Adrenal gland (tissue), 5 donors: ENCODE measurements around the gene CISH.

ENCODE experiments used
- POLR2A ChIP-seq, 2 donors: fragments of 450-650 bp; IDR thresholded peaks; one replicate each; pipeline ENCODE4 v1.6.1; 2017; ENCODE audit warnings: antibody characterized with exemption in 2 of 2, mild to moderate bottlenecking in 2 of 2, moderate library complexity in 1 of 2
- TF ChIP-seq, protein P1 (sequence below), 6 experiments: fragments of 450-650 bp in 4 of 6; fragments of 200-600 bp in 2 of 6; sonication (generic) in 1 of 6; IDR thresholded peaks; 1 replicate in 5 of 6; 2 replicates in 1 of 6; pipeline versions ENCODE4 v1.5.1 to v1.8.0; 2016 to 2021; ENCODE audit warnings: antibody characterized with exemption in 6 of 6, mild to moderate bottlenecking in 2 of 6, moderate library complexity in 1 of 6
- donor health status: DM: no; HTN: no; CAD: no.

DNA sequence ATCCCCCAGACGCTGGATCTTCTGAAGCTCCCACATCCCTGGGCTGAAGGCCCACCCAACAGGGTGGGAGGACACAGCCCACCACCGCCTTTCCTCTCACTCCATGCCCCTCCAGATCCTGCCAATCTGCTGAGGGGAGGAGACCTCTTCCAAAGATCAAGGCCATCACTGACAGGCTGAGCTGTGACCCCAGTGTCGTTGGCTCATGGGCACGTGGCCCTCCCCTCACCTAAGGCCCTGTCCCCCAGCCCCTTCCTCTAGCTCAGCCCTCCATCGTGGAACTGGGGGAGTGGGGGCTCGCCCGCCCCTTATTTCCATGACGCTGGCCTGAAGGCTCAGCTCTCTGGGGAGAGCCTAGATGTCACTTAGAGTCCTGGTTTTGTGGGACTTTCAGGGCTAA lies 54.5 kb downstream of the CISH start:
- no peak for TF ChIP-seq POLR2A (IDR thresholded peaks at IDR 0.05)
- TF ChIP-seq, protein P1, sequence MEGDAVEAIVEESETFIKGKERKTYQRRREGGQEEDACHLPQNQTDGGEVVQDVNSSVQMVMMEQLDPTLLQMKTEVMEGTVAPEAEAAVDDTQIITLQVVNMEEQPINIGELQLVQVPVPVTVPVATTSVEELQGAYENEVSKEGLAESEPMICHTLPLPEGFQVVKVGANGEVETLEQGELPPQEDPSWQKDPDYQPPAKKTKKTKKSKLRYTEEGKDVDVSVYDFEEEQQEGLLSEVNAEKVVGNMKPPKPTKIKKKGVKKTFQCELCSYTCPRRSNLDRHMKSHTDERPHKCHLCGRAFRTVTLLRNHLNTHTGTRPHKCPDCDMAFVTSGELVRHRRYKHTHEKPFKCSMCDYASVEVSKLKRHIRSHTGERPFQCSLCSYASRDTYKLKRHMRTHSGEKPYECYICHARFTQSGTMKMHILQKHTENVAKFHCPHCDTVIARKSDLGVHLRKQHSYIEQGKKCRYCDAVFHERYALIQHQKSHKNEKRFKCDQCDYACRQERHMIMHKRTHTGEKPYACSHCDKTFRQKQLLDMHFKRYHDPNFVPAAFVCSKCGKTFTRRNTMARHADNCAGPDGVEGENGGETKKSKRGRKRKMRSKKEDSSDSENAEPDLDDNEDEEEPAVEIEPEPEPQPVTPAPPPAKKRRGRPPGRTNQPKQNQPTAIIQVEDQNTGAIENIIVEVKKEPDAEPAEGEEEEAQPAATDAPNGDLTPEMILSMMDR (IDR thresholded peaks at IDR 0.05) = no peak
